ENCODE data around the gene DST. TPM values are rescaled to one million over a fixed set of nuclear protein-coding genes. Genes with fewer than 3 reads are reported as not detected.

DST gene
- total RNA-seq, 1 experiment from 2014 or later = 144 TPM

- H4K20me1 ChIP-seq (ENCODE audit: insufficient read depth) = no peaks in the 10 kb centered on the region
- no peak overlapping the region for H3K9ac ChIP-seq (ENCODE audit: low read length)
- DNase-seq (ENCODE audit: low read depth, low spot score) = no peak
- peaks cover 3% of the 10 kb centered on the region; the same call in 1 of the 2 replicates for H3K79me2 ChIP-seq (ENCODE audit: insufficient read depth, low read length)
- H3K36me3 ChIP-seq (ENCODE audit: control insufficient read depth in 1 of 2, insufficient read depth in 2 of 2, low read length in 2 of 2) = no peaks in the 10 kb centered on the region
- ATAC-seq = no peak
- no peaks in the 10 kb centered on the region for H3K27me3 ChIP-seq (ENCODE audit: insufficient read depth, low read length)
- no peak overlapping the region for H3K27ac ChIP-seq (ENCODE audit: low read depth, low read length)
- H3K4me1 ChIP-seq (ENCODE audit: control insufficient read depth in 1 of 2, insufficient read depth in 2 of 2, low read length in 2 of 2) = peaks cover 46 to 63% of the 10 kb centered on the region in 2 experiments
- CTCF ChIA-PET = no interaction called here
- intact Hi-C loops (cut with micrococcal nuclease) = no loop called here
- H2AFZ ChIP-seq (ENCODE audit: low read depth, low read length, poor library complexity, severe bottlenecking) = no peak overlapping the region
- POLR2A ChIA-PET = no interaction called here
- H3K9me2 ChIP-seq (ENCODE audit: insufficient read depth) = no peaks in the 10 kb centered on the region
- TF ChIP-seq FOSL1 (IDR thresholded peaks at IDR 0.05; ENCODE audit: low read depth) (no peak), ZBTB33 (IDR thresholded peaks at IDR 0.05; ENCODE audit: extremely low read depth, insufficient replicate concordance, low read length) (no peak), REST (IDR thresholded peaks at IDR 0.05; ENCODE audit: low read depth) (no peak)
- no peaks in the 10 kb centered on the region for H3K9me3 ChIP-seq (ENCODE audit: control insufficient read depth in 1 of 2, insufficient read depth in 1 of 2, low read depth in 1 of 2, low read length in 2 of 2)
- no peak overlapping the region for H3K4me3 ChIP-seq (replicated peaks in 1 of 2; ENCODE audit: low read depth in 1 of 2, low read length in 2 of 2)
- BruUV-seq (replicated peaks) = no TSS peak
- no peak overlapping the region for H3K4me2 ChIP-seq (ENCODE audit: low read length)
- RAD21 ChIA-PET (ENCODE audit: low non-redundant PET in 1 of 2, low total read pairs in 2 of 2, uncharacterized antibody in 2 of 2, unreplicated experiment in 2 of 2) = no interaction called here
Observed at GRCh38 chr6:56658326-56658725, 15.6 kb upstream of the DST start.
